GM18505 (cell line): ENCODE measurements around the gene MARCHF3.
A peak's percentile ranks its signal among the peaks of the same experiment; 100 is the strongest.
"Not testable (repeated sequence)": the region's sequence is repeated elsewhere in the genome, so short reads cannot be mapped to it uniquely, and the experiment has no call there.

ENCODE experiments used
- ATAC-seq: cut with Tn5 transposase; IDR thresholded peaks from one replicate; pipeline ENCODE4 v1.9.1; 2021; ENCODE audit not compliant: unreplicated experiment
- POLR2A ChIP-seq: IDR thresholded peaks from 4 replicates; pipeline ENCODE4 v1.6.1; 2011; ENCODE audit warnings: borderline replicate concordance; ENCODE audit not compliant: insufficient read depth, insufficient read length; ENCODE audit errors: extremely low read depth

The MARCHF3 gene

DNA sequence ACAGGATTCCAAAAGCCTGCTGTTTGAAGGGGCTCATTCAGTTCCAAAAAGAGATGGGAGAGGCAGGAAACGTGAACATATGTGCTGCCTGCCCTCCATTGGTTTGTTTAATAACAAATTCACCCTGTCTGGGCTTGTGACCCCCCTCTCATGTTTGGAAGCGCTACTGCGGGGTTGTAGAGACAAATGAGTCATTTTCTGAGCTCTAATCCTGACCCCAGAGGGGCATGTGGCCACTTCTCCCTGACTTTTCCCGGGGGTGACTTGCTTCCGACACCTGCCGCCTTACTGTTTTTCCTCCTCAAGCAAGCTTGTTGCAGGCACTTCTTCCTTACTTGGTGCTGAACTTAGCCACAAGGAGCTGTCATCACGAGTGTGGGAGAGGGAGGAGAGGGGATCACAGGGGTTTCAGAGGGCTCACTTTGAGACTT, 177.5 kb downstream of the MARCHF3 start:
- no peak for TF ChIP-seq POLR2A

DNA sequence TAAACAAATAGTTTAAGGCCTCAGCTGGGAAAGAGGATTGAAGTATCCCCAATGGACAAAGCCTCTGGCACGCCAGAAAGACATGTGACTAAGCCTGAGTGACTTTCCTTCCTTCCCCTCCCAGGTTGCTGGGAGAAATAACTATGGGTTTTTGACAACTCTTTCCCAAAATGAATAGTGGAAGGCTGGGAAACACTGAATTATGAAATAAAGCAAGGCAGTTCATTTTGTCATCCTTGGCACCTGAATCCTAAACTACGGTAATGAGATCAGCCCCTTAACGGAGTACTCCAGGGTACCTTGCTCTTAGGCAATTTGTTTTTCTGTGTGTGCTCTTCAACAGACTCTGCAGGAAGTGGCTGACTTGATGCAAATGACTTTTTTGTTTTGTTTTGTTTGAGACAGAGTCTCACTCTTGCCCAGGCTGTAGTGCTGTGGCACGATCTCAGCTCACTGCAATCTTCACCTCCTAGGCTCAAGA, 178.2 kb downstream of the MARCHF3 start:
- ATAC-seq = peak; percentile 77
- TF ChIP-seq POLR2A = no peak

More for the DNA sequence above, 177.5 kb downstream of the MARCHF3 start:
- ATAC-seq = no peak

- no peak for TF ChIP-seq POLR2A
- no peak for ATAC-seq
These were observed 178.8 kb downstream of the MARCHF3 start for GRCh38 chr5:126851501-126852011.

- no peak for ATAC-seq
- TF ChIP-seq POLR2A = no peak
These were observed 181.2 kb downstream of the MARCHF3 start for GRCh38 chr5:126849101-126849678.

DNA sequence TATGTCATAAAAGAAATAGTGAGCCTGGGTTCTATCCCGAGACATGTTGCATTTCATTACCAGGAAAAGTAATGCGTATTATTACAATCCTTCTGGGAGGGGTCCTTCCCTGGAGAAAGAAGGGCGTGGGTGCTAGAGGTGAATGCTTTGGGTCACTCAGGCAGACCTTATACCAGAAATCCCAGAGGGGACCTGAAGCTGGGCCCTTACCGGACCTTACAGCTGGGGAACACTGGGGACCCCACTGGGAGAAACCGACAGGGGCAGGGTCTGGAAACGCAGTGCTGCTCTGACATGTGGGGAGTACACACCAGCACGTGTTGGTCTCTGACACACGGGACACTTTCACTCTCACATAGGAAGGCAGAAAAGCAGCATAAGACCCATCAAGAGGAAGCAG, 182.1 kb downstream of the MARCHF3 start:
- TF ChIP-seq POLR2A = no peak
- no peak for ATAC-seq

DNA sequence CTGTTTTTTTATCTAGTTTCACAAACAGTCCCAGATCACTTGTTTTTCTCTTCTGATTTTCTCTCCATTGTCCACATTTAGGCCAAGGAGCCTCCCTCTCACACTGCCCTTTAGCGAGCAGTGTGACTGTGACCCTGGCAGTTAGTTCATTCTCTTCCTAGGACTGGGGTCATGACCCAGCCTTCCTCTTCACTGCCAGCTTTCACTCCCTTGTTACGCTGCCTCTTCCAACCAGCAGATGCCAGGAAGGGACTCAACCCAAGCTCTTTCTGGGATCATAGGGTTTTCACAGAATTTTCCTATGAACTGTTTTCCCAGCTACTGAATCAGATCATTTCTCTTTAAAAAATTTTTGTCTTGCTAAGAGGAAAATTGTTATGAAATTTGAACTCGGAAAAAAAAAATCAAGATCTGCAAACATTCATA, 182.5 kb downstream of the MARCHF3 start:
- TF ChIP-seq POLR2A = no peak
- no peak for ATAC-seq

GRCh38 chr5:126847456-126847820, 182.9 kb downstream of the MARCHF3 start:
- ATAC-seq = no peak
- no peak for TF ChIP-seq POLR2A

- TF ChIP-seq POLR2A = no peak
- no peak for ATAC-seq
These were observed 183.5 kb downstream of the MARCHF3 start for GRCh38 chr5:126846744-126847455.

GRCh38 chr5:126846344-126846743, 184.0 kb downstream of the MARCHF3 start:
- no peak for TF ChIP-seq POLR2A
- no peak for ATAC-seq

DNA sequence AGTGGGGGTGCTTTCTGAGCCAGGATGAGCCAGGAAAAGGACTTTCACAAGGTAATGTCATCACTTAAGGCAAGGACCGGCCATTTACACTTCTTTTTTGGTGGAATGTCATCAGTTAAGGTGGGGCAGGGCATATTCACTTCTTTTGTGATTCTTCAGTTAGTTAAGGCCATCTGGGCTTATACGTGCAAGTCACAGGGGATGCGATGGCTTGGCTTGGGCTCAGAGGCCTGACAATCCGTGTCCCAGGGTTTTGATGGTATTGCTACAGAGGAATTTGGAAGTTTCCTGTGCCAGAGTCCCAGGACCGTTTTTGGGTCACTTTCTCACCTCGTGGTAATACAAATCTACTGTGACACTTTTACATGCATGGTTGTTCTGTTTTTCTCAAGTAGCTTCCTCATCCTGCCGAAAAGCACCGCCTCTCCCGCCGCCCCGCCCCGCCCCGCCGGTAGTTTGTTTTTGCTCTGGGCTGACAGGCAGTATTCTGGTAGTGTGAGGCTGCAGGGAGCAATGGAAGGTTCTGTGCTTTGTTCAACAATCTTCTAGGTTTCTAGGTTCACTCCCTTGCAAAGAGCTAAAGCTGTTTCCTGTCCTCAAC, 184.8 kb downstream of the MARCHF3 start:
- ATAC-seq = peak; percentile 91

- not testable (repeated sequence) for ATAC-seq
These were observed 187.0 kb downstream of the MARCHF3 start for GRCh38 chr5:126843375-126843774.

DNA sequence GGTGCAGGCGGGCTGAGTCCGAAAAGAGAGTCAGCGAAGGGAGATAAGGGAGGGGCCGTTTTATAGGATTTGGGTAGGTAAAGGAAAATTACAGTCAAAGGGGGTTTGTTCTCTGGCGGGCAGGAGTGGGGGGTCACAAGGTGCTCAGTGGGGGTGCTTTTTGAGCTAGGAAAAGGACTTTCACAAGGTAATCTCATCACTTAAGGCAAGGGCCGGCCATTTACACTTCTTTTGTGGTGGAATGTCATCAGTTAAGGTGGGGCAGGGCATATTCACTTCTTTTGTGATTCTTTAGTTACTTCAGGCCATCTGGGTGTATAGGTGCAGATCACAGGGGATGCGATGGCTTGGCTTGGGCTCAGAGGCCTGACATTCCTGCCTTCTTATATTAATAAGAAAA, 191.0 kb downstream of the MARCHF3 start:
- ATAC-seq = not testable (repeated sequence)

DNA sequence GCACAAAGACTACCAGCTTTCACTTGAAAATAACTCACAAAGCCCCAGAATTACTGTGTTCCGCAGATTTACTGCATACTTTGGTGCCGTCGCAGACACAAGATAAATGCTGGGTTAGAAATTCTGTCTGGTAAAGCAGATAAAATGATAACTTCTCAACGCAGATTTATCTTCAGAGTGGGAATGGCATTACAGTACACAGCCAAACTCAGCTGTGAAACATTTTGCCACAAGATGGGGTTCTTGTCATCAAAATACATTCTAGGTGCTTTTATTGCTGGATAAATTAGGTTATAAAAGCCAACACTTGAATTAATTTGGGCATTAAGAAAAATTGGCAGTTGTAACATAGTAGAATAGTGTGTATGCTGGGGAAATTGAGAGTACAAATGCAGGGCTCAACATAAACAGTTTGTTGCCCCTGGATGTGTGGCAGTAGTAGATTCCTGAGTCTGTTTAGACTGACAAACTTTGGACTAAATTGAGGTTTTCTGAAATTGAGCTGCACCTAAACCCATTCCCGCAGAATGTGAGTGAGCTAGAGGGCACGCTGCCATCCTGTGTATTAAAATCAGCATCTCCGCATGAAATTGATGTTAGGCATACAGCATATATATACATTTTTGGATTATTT, 192.3 kb downstream of the MARCHF3 start:
- no peak for ATAC-seq
- no peak for TF ChIP-seq POLR2A

DNA sequence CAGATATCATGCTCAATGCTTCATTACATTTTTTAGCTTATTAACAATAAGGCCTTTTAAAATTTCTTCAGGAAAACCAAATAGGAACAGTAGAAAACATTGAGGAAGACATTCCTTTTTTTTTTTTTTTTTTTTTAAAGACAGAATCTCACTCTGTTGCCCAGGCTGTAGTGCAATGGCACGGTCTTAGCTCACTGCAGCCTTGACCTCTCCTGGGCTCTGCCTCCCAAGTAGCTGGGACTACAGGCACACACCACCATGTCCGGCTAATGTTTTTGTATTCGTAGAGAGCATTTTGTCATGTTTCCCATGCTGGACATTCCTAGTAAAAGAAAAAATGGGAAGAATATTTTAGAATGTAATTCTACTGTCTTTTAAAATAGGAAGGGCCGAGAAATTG, 193.1 kb downstream of the MARCHF3 start:
- ATAC-seq = no peak
- TF ChIP-seq POLR2A = no peak
